ENCODE data around the gene USP4. TPM values are rescaled to one million over a fixed set of nuclear protein-coding genes. Genes with fewer than 3 reads are reported as not detected.

The USP4 gene
- total and polyA plus RNA-seq, 2 of the 13 experiments (the other 11 are each of a cell fraction or from before 2014, with no cell fraction given), result 9.2 to 20.8 TPM

DNA sequence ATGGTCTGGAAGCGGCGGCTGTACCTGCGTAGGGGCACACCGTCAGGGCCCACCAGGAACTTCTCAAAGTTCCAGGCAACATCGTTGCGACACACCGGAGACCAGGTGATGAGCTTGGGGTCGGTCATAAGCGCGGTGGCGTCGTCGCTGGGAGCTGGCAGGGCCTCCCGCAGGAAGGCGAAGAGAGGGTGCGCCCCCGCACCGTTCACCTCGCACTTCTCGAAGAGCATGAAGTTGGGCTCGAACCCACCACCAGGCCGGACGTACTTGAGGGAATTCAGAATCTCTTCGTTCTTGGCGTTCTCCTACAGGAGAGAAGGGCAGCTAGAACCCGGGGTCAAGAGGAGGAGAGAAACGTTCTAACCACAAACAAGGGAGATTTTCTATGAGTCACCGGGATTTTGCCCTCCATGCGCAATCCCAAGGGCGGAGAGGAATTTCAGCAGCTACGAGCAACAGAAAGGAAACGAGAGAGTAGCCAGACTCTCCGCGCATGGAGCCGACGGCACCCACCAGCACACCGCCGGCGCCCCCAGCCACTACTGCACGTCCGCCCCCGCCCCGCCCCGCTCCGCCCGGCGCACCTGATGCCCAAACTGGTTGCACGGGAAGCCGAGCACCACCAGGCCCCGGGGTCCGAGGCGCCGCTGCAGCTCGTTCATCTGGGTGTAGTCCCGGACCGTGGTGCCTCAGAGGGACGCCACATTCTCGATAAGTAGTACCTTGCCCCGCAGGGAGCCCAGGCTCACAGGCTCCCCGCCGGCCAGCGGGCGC lies 17.8 kb upstream of the USP4 start (continued):
- TF ChIP-seq ZBTB10 (CRISPR knock-in tag; IDR thresholded peaks at IDR 0.05; ENCODE audit: borderline replicate concordance) (0 out of 2 replicates have a peak, but pooled peaks have one; percentile 15), PHF8 (CRISPR knock-in tag; IDR thresholded peaks at IDR 0.05) (peak; percentile 69), HMGXB4 (CRISPR knock-in tag; IDR thresholded peaks at IDR 0.05; ENCODE audit: borderline replicate concordance in 1 of 2, low read depth in 1 of 2) (0 out of 4 replicates have a peak, but pooled peaks of 1 of the 2 experiments have one; percentile 9), SALL1 (CRISPR knock-in tag; IDR thresholded peaks at IDR 0.05) (peak; percentile 14; the same call in 1 of the 2 replicates), ESRRA (CRISPR knock-in tag; IDR thresholded peaks at IDR 0.05; ENCODE audit: low read depth) (0 out of 2 replicates have a peak, but pooled peaks have one; percentile 5), ZNF879 (CRISPR knock-in tag; IDR thresholded peaks at IDR 0.05) (0 out of 2 replicates have a peak, but pooled peaks have one; percentile 10), KAT7 (CRISPR knock-in tag; IDR thresholded peaks at IDR 0.05; ENCODE audit: borderline replicate concordance) (0 out of 2 replicates have a peak, but pooled peaks have one; percentile 14), ZNF776 (CRISPR knock-in tag; IDR thresholded peaks at IDR 0.05) (0 out of 2 replicates have a peak, but pooled peaks have one; percentile 71), ZNF264 (CRISPR knock-in tag; IDR thresholded peaks at IDR 0.05) (0 out of 2 replicates have a peak, but pooled peaks have one; percentile 18), CEBPB (IDR thresholded peaks at IDR 0.05; ENCODE audit: borderline replicate concordance, low read depth, low read length) (peak; percentile 61; the same call in 1 of the 2 replicates), GATAD2A (CRISPR knock-in tag; IDR thresholded peaks at IDR 0.05) (peak; percentile 25; the same call in 1 of the 2 replicates), ZMYM2 (CRISPR knock-in tag; IDR thresholded peaks at IDR 0.05) (0 out of 2 replicates have a peak, but pooled peaks have one; percentile 30), ZNF780A (CRISPR knock-in tag; IDR thresholded peaks at IDR 0.05) (0 out of 2 replicates have a peak, but pooled peaks have one; percentile 61), POLR2A (IDR thresholded peaks at IDR 0.05; ENCODE audit: insufficient read depth in 1 of 2, low read depth in 2 of 2, low read length in 2 of 2) (0 out of 4 replicates have a peak, but pooled peaks of 1 of the 2 experiments have one; percentile 37), ZBTB21 (CRISPR knock-in tag; IDR thresholded peaks at IDR 0.05) (0 out of 2 replicates have a peak, but pooled peaks have one; percentile 6), ARID2 (CRISPR knock-in tag; IDR thresholded peaks at IDR 0.05; ENCODE audit: borderline replicate concordance) (peak; percentile 81; the same call in 1 of the 2 replicates), HOXA3 (CRISPR knock-in tag; IDR thresholded peaks at IDR 0.05) (peak; percentile 38; the same call in 1 of the 2 replicates), PATZ1 (CRISPR knock-in tag; IDR thresholded peaks at IDR 0.05) (peak; percentile 19; the same call in 1 of the 2 replicates)
- TF ChIP-seq, protein P1, sequence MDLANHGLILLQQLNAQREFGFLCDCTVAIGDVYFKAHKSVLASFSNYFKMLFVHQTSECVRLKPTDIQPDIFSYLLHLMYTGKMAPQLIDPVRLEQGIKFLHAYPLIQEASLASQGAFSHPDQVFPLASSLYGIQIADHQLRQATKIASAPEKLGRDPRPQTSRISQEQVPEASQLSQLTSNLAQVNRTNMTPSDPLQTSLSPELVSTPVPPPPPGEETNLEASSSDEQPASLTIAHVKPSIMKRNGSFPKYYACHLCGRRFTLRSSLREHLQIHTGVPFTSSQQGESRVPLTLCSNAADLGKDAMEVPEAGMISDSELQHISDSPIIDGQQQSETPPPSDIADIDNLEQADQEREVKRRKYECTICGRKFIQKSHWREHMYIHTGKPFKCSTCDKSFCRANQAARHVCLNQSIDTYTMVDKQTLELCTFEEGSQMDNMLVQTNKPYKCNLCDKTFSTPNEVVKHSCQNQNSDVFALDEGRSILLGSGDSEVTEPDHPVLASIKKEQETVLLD (CRISPR knock-in tag; IDR thresholded peaks at IDR 0.05; ENCODE audit: low read depth), result 0 out of 2 replicates have a peak, but pooled peaks have one; percentile 43
- TF ChIP-seq, protein P2, sequence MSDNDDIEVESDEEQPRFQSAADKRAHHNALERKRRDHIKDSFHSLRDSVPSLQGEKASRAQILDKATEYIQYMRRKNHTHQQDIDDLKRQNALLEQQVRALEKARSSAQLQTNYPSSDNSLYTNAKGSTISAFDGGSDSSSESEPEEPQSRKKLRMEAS (IDR thresholded peaks at IDR 0.05), result peak; percentile 21; the same call in 1 of the 2 replicates

Measured in HepG2 (cell line).